MM.1S (cell line): ENCODE results near the gene JAG2.

Experiments
- DNase-seq: peaks from one replicate; pipeline ENCODE4 v3.0.0-alpha.2; 2015
- H2AFZ ChIP-seq: fragments of 300-600 bp; sonication (generic); 2 replicates; pipeline ENCODE4 v1.6.0; 2016; ENCODE audit warnings: antibody characterized with exemption, low read length
- H3F3A ChIP-seq: fragments of 300-600 bp; sonication (generic); 2 replicates; pipeline ENCODE4 v1.6.1; 2016; ENCODE audit warnings: mild to moderate bottlenecking, antibody characterized with exemption, low read length, moderate library complexity, mixed read lengths; ENCODE audit not compliant: insufficient read depth
- H3K27ac ChIP-seq: fragments of 300-600 bp; sonication (generic); 2 replicates; pipeline ENCODE4 v1.5.1; 2016; ENCODE audit warnings: mild to moderate bottlenecking, low read length
- H3K27me3 ChIP-seq: fragments of 300-600 bp; sonication (generic); replicated peaks from 2 replicates; pipeline ENCODE4 v1.6.0; 2016; ENCODE audit warnings: low read length; ENCODE audit not compliant: insufficient read depth
- H3K36me3 ChIP-seq: fragments of 300-600 bp; sonication (generic); replicated peaks from 2 replicates; pipeline ENCODE4 v1.6.1; 2016; ENCODE audit warnings: mild to moderate bottlenecking, low read length, mixed read lengths; ENCODE audit not compliant: insufficient read depth
- H3K4me1 ChIP-seq: fragments of 300-600 bp; sonication (generic); 2 replicates; pipeline ENCODE4 v1.6.1; 2016; ENCODE audit warnings: low read length, mixed read lengths
- H3K4me2 ChIP-seq: fragments of 300-600 bp; sonication (generic); 2 replicates; pipeline ENCODE4 v1.6.0; 2016; ENCODE audit warnings: low read depth, low read length
- H3K4me3 ChIP-seq: fragments of 300-600 bp; sonication (generic); 2 replicates; pipeline ENCODE4 v1.5.1; 2016; ENCODE audit warnings: low read length, mixed read lengths
- H3K79me2 ChIP-seq: fragments of 300-600 bp; sonication (generic); 2 replicates; pipeline ENCODE4 v1.6.1; 2016; ENCODE audit warnings: mixed run types, low read length, mixed read lengths
- H3K9ac ChIP-seq: fragments of 300-600 bp; sonication (generic); 2 replicates; pipeline ENCODE4 v1.6.1; 2016; ENCODE audit warnings: low read length, mixed read lengths
- H3K9me2 ChIP-seq: fragments of 300-600 bp; sonication (generic); replicated peaks from 2 replicates; pipeline ENCODE4 v1.6.1; 2016; ENCODE audit warnings: mild to moderate bottlenecking, low read length, mixed read lengths; ENCODE audit not compliant: insufficient read depth
- H3K9me3 ChIP-seq: fragments of 300-600 bp; sonication (generic); replicated peaks from 2 replicates; pipeline ENCODE4 v1.6.1; 2016; ENCODE audit warnings: mild to moderate bottlenecking, low read length, mixed read lengths; ENCODE audit not compliant: insufficient read depth
- H4K20me1 ChIP-seq: fragments of 300-600 bp; sonication (generic); 2 replicates; pipeline ENCODE4 v1.6.1; 2016; ENCODE audit warnings: mild to moderate bottlenecking, low read length, moderate library complexity, mixed read lengths; ENCODE audit not compliant: insufficient read depth
- EZH2 ChIP-seq: fragments of 300-600 bp; sonication (generic); optimal IDR thresholded peaks from 2 replicates; pipeline ENCODE3; 2017; ENCODE audit warnings: low read depth, mild to moderate bottlenecking, antibody characterized with exemption, low read length, mixed read lengths
- EZH2phosphoT487 ChIP-seq: fragments of 300-600 bp; sonication (generic); IDR thresholded peaks from 2 replicates; pipeline ENCODE4 v1.6.1; 2018; ENCODE audit warnings: antibody characterized with exemption, low read length
- TF ChIP-seq, protein P1 (sequence below): fragments of 300-600 bp; sonication (generic); IDR thresholded peaks from 2 replicates; pipeline ENCODE4 v1.5.1; 2016; ENCODE audit warnings: antibody characterized with exemption, low read length, mixed read lengths

Gene JAG2

DNA sequence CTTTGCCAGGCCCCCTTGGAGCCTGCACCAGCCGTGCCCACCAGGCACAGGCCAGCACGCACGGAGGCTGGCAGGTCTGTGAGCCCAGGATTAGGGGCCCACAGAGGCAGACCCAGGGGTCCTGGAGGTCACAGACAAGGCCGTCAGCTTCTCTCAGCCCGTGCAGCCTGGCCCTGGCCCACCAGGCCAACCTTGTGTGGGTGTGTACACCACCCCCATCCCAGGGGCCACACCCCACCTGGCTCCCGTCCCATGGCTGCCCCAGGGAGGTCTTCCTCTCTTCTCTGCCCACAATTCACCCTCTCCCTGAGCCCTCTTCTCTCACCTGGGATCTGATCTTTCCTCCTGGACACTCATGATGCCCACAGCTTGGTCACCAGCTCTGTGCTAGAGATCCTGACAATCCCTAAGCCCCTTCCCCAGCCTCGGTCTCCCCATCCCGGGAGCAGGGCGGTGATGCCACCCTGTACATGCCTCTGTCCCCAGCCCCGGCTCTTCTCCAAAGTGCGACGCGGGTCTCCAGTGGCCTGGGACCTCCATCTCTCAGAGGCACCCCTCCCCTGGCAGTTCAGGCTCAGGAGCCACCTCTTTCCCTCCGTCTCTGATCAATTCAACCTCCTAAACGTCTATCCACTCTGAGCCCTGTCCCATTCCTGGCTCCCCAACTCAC lies 72.2 kb downstream of the JAG2 start:
- Histone ChIP-seq H3K9ac (no peak overlapping the region), H3K4me2 (no peak overlapping the region), H3K27me3 (peaks cover 64% of the 10 kb centered on the region), H3K36me3 (no peaks in the 10 kb centered on the region), H3K4me1 (no peaks in the 10 kb centered on the region), H3K9me3 (no peaks in the 10 kb centered on the region), H2AFZ (no peak overlapping the region), H3K9me2 (no peaks in the 10 kb centered on the region), H3K4me3 (no peak overlapping the region), H3K27ac (no peak overlapping the region), H4K20me1 (no peaks in the 10 kb centered on the region), H3K79me2 (no peaks in the 10 kb centered on the region), H3F3A (no peaks in the 10 kb centered on the region)
- TF ChIP-seq, protein P1, sequence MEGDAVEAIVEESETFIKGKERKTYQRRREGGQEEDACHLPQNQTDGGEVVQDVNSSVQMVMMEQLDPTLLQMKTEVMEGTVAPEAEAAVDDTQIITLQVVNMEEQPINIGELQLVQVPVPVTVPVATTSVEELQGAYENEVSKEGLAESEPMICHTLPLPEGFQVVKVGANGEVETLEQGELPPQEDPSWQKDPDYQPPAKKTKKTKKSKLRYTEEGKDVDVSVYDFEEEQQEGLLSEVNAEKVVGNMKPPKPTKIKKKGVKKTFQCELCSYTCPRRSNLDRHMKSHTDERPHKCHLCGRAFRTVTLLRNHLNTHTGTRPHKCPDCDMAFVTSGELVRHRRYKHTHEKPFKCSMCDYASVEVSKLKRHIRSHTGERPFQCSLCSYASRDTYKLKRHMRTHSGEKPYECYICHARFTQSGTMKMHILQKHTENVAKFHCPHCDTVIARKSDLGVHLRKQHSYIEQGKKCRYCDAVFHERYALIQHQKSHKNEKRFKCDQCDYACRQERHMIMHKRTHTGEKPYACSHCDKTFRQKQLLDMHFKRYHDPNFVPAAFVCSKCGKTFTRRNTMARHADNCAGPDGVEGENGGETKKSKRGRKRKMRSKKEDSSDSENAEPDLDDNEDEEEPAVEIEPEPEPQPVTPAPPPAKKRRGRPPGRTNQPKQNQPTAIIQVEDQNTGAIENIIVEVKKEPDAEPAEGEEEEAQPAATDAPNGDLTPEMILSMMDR, result no peak
- no peak for TF ChIP-seq EZH2
- TF ChIP-seq EZH2phosphoT487, result no peak
- DNase-seq, result no peak

DNA sequence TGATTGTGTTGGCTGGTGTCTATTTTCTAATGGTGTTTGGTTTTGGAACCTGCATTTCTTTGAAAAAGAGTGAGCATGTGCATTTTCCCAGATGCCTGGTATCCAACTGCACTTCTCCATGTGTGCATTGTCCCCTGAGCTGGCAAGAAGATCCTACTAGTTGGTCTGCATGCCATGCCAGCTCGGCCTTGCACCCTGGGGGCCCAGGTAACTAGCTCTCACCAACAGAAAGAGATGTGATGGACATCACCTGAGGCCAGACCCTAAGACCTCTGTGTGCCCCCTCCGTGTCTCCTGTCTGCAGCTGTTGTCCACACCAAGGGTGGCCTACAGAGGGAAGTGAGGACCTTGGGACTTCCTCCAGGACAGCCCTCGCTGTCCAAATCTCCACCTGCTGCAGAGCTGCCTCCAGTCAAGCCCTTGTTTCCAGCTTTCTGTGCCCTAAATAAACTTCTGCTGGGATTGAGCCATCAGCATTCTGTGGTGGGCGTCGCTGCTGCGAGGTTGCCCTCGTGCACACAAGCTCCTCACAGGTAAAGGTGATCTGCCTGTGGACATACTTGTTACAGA lies 73.3 kb downstream of the JAG2 start:
- H2AFZ ChIP-seq, result no peak overlapping the region
- no peaks in the 10 kb centered on the region for H3K4me1 ChIP-seq
- H3K4me3 ChIP-seq, result no peak overlapping the region
- no peaks in the 10 kb centered on the region for H3F3A ChIP-seq
- no peak overlapping the region for H3K27ac ChIP-seq
- no peak overlapping the region for H3K4me2 ChIP-seq
- no peaks in the 10 kb centered on the region for H3K79me2 ChIP-seq
- DNase-seq, result no peak
- no peaks in the 10 kb centered on the region for H3K36me3 ChIP-seq
- H3K9ac ChIP-seq, result no peak overlapping the region
- H3K9me2 ChIP-seq, result no peaks in the 10 kb centered on the region
- peaks cover 55% of the 10 kb centered on the region for H3K27me3 ChIP-seq
- no peaks in the 10 kb centered on the region for H4K20me1 ChIP-seq
- no peak for TF ChIP-seq EZH2phosphoT487
- TF ChIP-seq EZH2, result no peak
- TF ChIP-seq, protein P1, result no peak
- H3K9me3 ChIP-seq, result no peaks in the 10 kb centered on the region

DNA sequence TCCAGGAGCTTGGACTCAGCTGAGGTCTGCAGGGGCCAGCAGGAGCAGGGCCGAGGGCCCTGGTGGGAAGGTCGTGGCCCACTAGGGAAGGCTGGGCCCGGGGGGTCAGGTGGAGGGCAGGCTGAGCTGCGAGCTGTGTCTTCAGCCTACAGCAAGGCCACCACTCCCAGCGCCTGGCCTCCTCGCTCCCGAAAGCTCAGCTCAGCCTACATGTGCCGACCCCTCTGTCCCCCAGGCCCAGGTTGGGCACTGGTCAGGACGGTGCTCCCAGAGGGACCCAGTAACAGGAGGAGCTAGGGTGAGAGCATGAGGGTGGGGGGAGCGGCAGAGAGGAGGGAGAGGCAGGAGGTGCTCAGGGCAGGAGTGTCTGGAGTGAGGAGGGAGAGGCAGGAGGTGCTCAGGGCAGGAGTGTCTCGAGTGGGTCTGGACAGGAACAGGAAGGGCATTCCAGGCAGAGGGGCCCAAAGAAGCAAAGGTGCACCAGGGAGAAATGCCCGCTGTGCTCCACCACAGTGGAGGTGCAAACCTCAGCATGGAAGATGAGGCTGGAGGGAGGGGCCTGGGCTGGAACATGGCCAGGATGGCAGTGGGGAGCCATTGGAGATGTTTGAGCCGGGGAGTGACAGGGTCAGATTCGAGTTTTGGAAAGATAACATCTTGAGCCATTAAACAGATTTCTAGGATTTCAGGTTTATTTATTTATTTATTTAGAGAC lies 74.2 kb downstream of the JAG2 start:
- Histone ChIP-seq H3K27ac (no peak overlapping the region), H4K20me1 (no peaks in the 10 kb centered on the region), H2AFZ (no peak overlapping the region), H3K4me2 (no peak overlapping the region), H3K79me2 (no peaks in the 10 kb centered on the region), H3K36me3 (no peaks in the 10 kb centered on the region), H3K27me3 (peaks cover 46% of the 10 kb centered on the region), H3K4me1 (no peaks in the 10 kb centered on the region), H3K9ac (no peak overlapping the region), H3K4me3 (no peak overlapping the region), H3F3A (no peaks in the 10 kb centered on the region), H3K9me3 (no peaks in the 10 kb centered on the region), H3K9me2 (no peaks in the 10 kb centered on the region)
- DNase-seq, result no peak
- TF ChIP-seq, protein P1, result no peak
- TF ChIP-seq EZH2phosphoT487 (no peak), EZH2 (no peak)
